Measurements from ENCODE around the gene PRMT3. TPM values are rescaled to one million over a fixed set of nuclear protein-coding genes. Genes with fewer than 3 reads are reported as not detected.

The PRMT3 gene
- total RNA-seq, 4 donors from 2014 or later, result 15.2 to 38.1 (median 23.0) TPM

GRCh38 chr11:20558741-20559140, 171.2 kb downstream of the PRMT3 start:
- no peaks in the 10 kb centered on the region for H3K4me1 ChIP-seq
- no peak for DNase-seq
- H3K4me3 ChIP-seq, result no peak overlapping the region
- no peak for TF ChIP-seq POLR2A (IDR thresholded peaks at IDR 0.05)
- TF ChIP-seq CTCF (IDR thresholded peaks at IDR 0.05), result no peak
- intact Hi-C loops (cut with DNase I), result no loop called here
- peaks cover 0 to 55% (median 0%) of the 10 kb centered on the region in 4 donors for H3K27me3 ChIP-seq
- 78% methylated on average over 4 of the region's 4 CpGs for WGBS, 2 donors
- no peaks in the 10 kb centered on the region for H3K36me3 ChIP-seq
- H3K27ac ChIP-seq, result no peak overlapping the region
- H3K9me3 ChIP-seq, result peaks cover 0 to 9% (median 0%) of the 10 kb centered on the region in 3 donors

Other genes with a start within 250 kb of the PRMT3 start
- gene DBX1, start 227.2 kb upstream of the PRMT3 start, total RNA-seq, result not detected
- 10 to 100 TPM; 52.9 to 76.4 (median 61.3) TPM for gene HTATIP2, start 24.0 kb upstream of the PRMT3 start, total RNA-seq
- not detected for gene SLC6A5, start 211.9 kb downstream of the PRMT3 start, total RNA-seq

All from esophagus squamous epithelium (tissue), 5 donors.